ENCODE results near the gene FRMD4A.

DNA sequence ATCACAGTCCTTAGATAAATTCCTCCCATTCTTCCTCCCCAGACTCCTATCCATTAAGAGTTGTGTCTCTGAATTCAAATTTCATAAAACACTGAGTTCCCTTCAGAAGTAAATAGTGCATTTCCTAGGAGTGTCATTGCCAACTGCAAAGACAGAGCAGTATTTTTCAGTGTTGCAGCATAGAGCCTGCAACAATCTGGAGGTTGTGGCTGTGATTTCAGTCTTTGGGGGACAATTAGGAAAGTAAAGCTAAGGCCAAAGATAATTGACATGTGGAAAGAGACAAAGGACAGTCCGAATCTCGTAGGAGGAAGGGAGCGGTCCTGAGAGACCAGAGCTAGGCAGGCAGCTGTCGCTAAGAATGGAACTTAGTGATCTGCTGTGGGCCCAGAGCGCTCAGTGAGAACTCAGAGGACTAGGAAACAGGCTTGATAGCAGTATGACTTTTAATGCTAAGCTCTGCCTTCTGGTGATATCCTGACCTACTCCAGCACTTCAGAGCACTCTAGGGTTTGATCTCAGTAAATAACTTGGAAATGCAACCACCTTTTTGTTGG lies 697.8 kb downstream of the FRMD4A start:
- TF ChIP-seq, protein P1, sequence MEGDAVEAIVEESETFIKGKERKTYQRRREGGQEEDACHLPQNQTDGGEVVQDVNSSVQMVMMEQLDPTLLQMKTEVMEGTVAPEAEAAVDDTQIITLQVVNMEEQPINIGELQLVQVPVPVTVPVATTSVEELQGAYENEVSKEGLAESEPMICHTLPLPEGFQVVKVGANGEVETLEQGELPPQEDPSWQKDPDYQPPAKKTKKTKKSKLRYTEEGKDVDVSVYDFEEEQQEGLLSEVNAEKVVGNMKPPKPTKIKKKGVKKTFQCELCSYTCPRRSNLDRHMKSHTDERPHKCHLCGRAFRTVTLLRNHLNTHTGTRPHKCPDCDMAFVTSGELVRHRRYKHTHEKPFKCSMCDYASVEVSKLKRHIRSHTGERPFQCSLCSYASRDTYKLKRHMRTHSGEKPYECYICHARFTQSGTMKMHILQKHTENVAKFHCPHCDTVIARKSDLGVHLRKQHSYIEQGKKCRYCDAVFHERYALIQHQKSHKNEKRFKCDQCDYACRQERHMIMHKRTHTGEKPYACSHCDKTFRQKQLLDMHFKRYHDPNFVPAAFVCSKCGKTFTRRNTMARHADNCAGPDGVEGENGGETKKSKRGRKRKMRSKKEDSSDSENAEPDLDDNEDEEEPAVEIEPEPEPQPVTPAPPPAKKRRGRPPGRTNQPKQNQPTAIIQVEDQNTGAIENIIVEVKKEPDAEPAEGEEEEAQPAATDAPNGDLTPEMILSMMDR (IDR thresholded peaks at IDR 0.05; ENCODE audit: borderline replicate concordance, extremely low read depth, low read length, poor library complexity, severe bottlenecking) = no peak
- no peak for TF ChIP-seq EZH2 (IDR thresholded peaks at IDR 0.05; ENCODE audit: borderline replicate concordance, low read depth, low read length, severe bottlenecking)
